PC-3 (cell line): ENCODE results near the gene TSPAN4.

ENCODE experiments used
- EZH2 ChIP-seq: fragments of 300-600 bp; sonication (generic); IDR thresholded peaks from one replicate; pipeline ENCODE4 v1.6.1; 2017; ENCODE audit warnings: antibody characterized with exemption, mild to moderate bottlenecking, low read length; ENCODE audit not compliant: unreplicated experiment
- EZH2phosphoT487 ChIP-seq: fragments of 300-600 bp; sonication (generic); IDR thresholded peaks from 2 replicates; pipeline ENCODE4 v1.6.1; 2018; ENCODE audit warnings: mild to moderate bottlenecking, antibody characterized with exemption, low read length, borderline replicate concordance
- TF ChIP-seq, protein P1 (sequence below): fragments of 300-600 bp; sonication (generic); conservative IDR thresholded peaks from 2 replicates; pipeline ENCODE4 v1.5.1; 2017; ENCODE audit warnings: antibody characterized with exemption, low read depth, mild to moderate bottlenecking, low read length

DNA sequence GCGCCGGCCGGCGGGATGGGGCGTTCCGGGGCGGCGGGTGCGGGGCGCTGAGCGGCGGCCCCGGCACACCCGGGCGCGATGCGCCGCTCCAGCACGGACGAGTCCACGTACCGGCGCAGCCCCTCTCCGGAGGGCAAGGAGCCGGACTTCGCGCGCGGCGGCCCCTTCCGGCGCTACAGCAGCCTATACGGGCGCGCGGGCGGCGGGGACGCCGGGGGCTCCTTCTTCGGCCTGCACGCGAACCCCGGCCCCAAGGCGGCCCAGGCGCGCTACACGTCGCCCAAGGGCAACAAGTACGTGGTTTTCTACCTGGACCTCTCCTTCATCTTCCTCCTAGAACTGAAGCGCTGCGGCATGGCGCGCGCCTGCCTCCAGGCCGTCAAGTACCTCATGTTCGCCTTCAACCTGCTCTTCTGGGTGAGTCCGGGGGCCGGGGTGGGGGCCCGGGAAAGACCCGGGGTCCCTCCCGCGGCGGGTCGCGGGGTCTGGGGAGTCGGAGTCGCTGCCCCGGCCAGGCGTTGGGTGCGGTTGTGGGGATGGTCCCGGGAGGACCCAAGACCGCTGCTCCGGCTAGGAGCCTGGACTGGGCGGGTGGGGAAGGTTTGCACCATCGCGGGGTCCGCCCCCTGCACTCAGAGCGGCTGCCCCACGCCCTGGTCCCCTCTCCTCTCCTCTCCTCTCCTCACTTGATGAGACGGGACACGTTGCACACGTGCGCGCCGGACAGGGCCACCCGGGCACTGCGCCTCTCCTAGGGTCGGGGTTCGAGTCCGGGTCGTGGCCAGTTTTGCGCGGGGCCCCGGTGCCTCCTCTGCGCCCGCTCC, 7.5 kb downstream of the TSPAN4 start:
- TF ChIP-seq, protein P1, sequence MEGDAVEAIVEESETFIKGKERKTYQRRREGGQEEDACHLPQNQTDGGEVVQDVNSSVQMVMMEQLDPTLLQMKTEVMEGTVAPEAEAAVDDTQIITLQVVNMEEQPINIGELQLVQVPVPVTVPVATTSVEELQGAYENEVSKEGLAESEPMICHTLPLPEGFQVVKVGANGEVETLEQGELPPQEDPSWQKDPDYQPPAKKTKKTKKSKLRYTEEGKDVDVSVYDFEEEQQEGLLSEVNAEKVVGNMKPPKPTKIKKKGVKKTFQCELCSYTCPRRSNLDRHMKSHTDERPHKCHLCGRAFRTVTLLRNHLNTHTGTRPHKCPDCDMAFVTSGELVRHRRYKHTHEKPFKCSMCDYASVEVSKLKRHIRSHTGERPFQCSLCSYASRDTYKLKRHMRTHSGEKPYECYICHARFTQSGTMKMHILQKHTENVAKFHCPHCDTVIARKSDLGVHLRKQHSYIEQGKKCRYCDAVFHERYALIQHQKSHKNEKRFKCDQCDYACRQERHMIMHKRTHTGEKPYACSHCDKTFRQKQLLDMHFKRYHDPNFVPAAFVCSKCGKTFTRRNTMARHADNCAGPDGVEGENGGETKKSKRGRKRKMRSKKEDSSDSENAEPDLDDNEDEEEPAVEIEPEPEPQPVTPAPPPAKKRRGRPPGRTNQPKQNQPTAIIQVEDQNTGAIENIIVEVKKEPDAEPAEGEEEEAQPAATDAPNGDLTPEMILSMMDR = no peak
- TF ChIP-seq EZH2 (no peak), EZH2phosphoT487 (no peak)
